ENCODE measurements around the gene JUNB.

Gene JUNB

DNA sequence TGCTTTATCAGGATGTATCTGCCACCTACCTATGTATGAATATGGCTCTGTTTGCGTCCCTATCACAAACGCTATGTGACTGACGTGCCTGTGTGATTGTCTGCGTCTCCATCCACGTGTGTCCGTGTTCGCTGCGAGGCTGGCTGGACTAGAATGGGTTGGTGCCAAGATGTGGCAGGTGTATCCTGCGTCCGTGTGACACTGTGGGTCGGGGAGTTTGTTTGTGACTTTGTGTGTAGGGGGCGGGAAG lies 9.2 kb upstream of the JUNB start:
- TF ChIP-seq GATA2 (IDR thresholded peaks at IDR 0.05; ENCODE audit: low read depth, low read length), result no peak
- TF ChIP-seq GATA3 (IDR thresholded peaks at IDR 0.05; ENCODE audit: low read depth, low read length), result no peak

GRCh38 chr19:12782424-12783290 lies 8.6 kb upstream of the JUNB start:
- TF ChIP-seq GATA2 (IDR thresholded peaks at IDR 0.05; ENCODE audit: low read depth, low read length) (no peak), GATA3 (IDR thresholded peaks at IDR 0.05; ENCODE audit: low read depth, low read length) (no peak)

DNA sequence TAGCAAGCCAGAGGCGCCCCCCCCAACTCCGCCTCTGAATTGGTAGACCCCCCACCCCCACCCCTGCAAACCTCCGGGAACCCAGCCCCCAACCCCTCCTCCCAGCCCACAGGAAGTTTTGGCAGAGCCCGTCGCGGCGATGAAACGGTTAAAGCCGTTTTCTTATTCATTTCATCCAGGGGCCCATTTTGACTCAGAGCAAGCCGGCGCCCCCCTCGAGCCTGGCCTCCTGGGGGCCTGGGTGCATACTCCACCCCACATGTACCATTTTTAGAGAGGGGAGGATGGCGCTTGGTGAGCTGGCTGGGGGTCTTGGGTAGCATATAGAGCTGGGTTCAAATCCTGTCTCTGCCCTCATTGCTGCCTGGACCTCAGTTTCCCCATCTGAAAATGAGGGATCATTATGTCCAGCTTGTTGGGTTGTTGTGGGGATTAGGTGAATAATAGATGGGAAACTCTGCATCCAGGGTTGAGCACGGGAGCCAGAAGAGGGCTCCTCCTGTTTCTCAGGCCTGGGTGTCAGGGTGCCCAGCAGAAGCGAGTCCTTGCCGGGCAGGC lies 7.9 kb upstream of the JUNB start:
- TF ChIP-seq GATA2 (IDR thresholded peaks at IDR 0.05; ENCODE audit: low read depth, low read length) (no peak), GATA3 (IDR thresholded peaks at IDR 0.05; ENCODE audit: low read depth, low read length) (no peak)

GRCh38 chr19:12783849-12784393 lies 7.4 kb upstream of the JUNB start:
- TF ChIP-seq GATA2 (IDR thresholded peaks at IDR 0.05; ENCODE audit: low read depth, low read length) (no peak), GATA3 (IDR thresholded peaks at IDR 0.05; ENCODE audit: low read depth, low read length) (no peak)

- TF ChIP-seq GATA3 (IDR thresholded peaks at IDR 0.05; ENCODE audit: low read depth, low read length) (no peak), GATA2 (IDR thresholded peaks at IDR 0.05; ENCODE audit: low read depth, low read length) (peak; percentile 63)
These were observed 6.9 kb upstream of the JUNB start for GRCh38 chr19:12784394-12784870.

DNA sequence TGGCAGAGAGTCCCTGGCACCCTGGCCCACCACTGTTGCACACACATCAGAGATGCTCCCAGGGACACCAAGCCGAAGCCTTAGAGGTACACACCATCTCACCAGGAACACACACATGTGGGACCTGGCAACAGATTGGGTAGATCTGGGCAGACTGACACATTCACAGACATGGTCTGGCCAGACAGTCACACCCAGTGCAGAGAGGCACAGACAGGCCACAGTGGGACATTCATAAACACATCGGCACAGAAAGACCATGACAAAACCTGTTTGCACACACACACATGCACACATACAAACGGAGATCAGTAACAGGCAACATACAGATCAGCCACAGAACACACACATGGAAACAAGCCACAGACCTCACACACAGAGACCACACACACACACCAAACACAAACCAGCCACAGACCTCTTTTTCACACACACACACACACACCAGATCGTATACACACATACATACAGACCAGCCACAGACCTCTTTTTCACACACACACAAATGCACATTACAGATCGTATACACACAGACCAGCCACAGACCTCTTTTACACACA lies 6.3 kb upstream of the JUNB start:
- TF ChIP-seq GATA2 (IDR thresholded peaks at IDR 0.05; ENCODE audit: low read depth, low read length) (no peak), GATA3 (IDR thresholded peaks at IDR 0.05; ENCODE audit: low read depth, low read length) (no peak)

- no peak for TF ChIP-seq GATA3 (IDR thresholded peaks at IDR 0.05; ENCODE audit: low read depth, low read length)
- TF ChIP-seq GATA2 (IDR thresholded peaks at IDR 0.05; ENCODE audit: low read depth, low read length), result no peak
These were observed 5.8 kb upstream of the JUNB start for GRCh38 chr19:12785431-12786031.

- TF ChIP-seq GATA2 (IDR thresholded peaks at IDR 0.05; ENCODE audit: low read depth, low read length) (no peak), GATA3 (IDR thresholded peaks at IDR 0.05; ENCODE audit: low read depth, low read length) (no peak)
These were observed 5.0 kb upstream of the JUNB start for GRCh38 chr19:12786141-12786870.

GRCh38 chr19:12786952-12787351 lies 4.3 kb upstream of the JUNB start:
- no peak for TF ChIP-seq GATA3 (IDR thresholded peaks at IDR 0.05; ENCODE audit: low read depth, low read length)
- TF ChIP-seq GATA2 (IDR thresholded peaks at IDR 0.05; ENCODE audit: low read depth, low read length), result no peak

GRCh38 chr19:12787458-12787857 lies 3.8 kb upstream of the JUNB start:
- no peak for TF ChIP-seq GATA2 (IDR thresholded peaks at IDR 0.05; ENCODE audit: low read depth, low read length)
- TF ChIP-seq GATA3 (IDR thresholded peaks at IDR 0.05; ENCODE audit: low read depth, low read length), result no peak

DNA sequence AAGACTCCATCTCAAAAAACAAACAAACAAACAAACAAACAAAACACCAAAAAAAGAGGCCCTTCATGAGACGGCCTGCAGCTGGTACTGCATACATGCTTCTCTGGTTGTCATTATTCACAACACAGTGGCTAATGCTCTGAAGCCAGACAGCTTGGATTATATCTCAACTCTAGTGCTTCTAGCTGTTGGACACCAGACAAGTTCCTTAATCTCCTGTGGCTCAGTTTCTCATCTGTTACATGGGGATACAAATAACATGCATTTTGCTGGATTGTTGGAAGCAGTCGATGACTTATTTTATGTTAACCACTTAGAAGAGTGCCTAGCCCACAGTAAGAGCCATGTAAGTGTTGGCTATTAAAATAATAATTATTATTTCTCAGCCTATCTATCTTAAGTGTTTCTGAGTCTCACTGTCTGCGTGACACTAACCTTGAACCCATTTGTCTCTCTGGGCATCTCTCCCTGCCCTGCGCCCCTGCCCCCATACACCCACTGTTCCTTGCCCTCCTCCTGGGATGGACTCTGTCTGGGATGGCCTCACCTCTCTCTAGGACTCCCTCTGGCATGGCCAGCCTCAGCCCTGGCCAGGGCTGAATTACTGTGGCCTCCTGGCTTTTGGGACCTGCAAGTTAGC lies 3.1 kb upstream of the JUNB start:
- TF ChIP-seq GATA2 (IDR thresholded peaks at IDR 0.05; ENCODE audit: low read depth, low read length) (no peak), GATA3 (IDR thresholded peaks at IDR 0.05; ENCODE audit: low read depth, low read length) (no peak)

DNA sequence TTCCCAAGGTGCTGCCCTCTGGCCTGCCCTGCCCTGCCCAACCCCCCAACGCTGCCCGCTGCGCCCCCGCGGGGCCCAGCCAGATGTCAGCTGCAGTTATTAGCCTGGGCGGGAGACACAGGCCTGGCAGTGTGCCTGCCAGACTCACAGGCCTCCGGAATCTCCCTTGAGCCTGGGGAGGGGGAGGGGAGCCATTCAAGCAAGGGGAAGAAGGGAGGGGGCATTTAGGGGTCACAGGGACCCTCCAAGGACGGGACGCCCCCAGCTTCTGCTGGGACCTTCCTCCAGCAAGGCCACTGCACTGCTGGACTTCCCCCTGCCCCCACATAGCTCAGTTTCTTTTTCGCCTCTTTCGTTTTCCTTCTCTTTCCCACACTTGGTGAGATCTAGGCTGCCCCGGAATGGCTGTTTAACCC lies 2.6 kb upstream of the JUNB start:
- TF ChIP-seq GATA3 (IDR thresholded peaks at IDR 0.05; ENCODE audit: low read depth, low read length) (no peak), GATA2 (IDR thresholded peaks at IDR 0.05; ENCODE audit: low read depth, low read length) (no peak)

DNA sequence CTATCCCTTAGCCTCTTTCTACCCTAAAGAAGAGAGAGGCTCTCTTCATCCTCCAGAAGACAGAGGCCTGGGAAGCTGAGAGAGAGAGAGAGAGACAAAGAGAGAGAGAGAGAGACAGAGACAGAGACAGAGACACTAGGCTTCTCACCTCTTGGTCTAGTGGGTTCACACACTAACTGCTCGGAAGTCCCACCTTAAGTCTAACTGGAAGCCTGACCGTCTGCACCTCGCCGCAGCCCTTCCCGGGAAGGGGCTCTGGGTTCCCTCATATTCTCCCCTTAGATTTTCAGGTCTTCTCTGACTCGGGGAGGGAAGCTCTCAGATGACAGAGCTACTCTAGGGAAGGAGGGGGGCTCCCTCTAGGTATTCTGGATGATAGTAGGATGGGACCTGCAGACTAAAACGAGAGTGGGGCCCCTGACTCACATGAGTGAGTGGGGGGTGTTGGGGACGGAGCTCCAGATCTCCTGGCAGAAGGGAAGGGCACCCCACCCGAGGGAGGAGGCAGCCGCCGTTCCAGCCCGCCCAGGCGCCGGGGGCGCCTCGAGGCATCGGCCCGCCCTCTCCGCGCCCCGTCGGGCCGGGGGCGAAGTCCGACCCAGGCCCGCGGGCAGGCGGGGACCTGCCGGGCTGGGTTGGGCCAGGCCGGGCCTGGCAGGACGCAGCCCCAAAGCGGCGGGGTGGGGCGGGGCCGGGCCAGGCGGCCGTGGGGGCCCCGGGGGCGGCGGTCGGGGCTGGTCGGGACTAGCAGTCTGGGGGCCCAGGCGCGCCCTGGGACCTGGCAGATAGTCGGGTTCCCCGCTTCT lies 2.0 kb upstream of the JUNB start:
- TF ChIP-seq GATA3 (IDR thresholded peaks at IDR 0.05; ENCODE audit: low read depth, low read length), result no peak
- no peak for TF ChIP-seq GATA2 (IDR thresholded peaks at IDR 0.05; ENCODE audit: low read depth, low read length)

Measured in SH-SY5Y (cell line).